BE2C (cell line): ENCODE results near the gene RHBDD2.
"Not testable (repeated sequence)": the region's sequence is repeated elsewhere in the genome, so short reads cannot be mapped to it uniquely, and the experiment has no call there.

Source experiments
- DNase-seq: peaks from one replicate; pipeline ENCODE4 v3.0.0-alpha.2; 2020
- H3K27me3 ChIP-seq: fragments of 250-450 bp; sonication (Bioruptor Pico); 2 replicates; pipeline ENCODE4 v1.5.1; 2020; ENCODE audit warnings: mild to moderate bottlenecking
- H3K36me3 ChIP-seq: fragments of 250-450 bp; sonication (Bioruptor Pico); 2 replicates; pipeline ENCODE4 v1.5.1; 2020; ENCODE audit warnings: mild to moderate bottlenecking
- H3K4me1 ChIP-seq: fragments of 250-450 bp; sonication (Bioruptor Pico); 2 replicates; pipeline ENCODE4 v1.5.1; 2020
- H3K4me3 ChIP-seq: 2 replicates; pipeline ENCODE4 v1.5.1; 2011; ENCODE audit warnings: low read depth, low read length
- H3K9me3 ChIP-seq: fragments of 250-450 bp; sonication (Bioruptor Pico); 2 replicates; pipeline ENCODE4 v1.5.1; 2020
- CTCF ChIP-seq: IDR thresholded peaks from 2 replicates; pipeline ENCODE4 v1.5.1; 2012; ENCODE audit warnings: mild to moderate bottlenecking, low read depth, low read length

RHBDD2 gene

GRCh38 chr7:75872073-75872782, 6.6 kb upstream of the RHBDD2 start:
- H3K9me3 ChIP-seq: no peaks in the 10 kb centered on the region
- no peak for DNase-seq
- no peaks in the 10 kb centered on the region for H3K4me1 ChIP-seq
- no peaks in the 10 kb centered on the region for H3K27me3 ChIP-seq
- no peak for TF ChIP-seq CTCF
- H3K36me3 ChIP-seq: no peaks in the 10 kb centered on the region
- no peak overlapping the region for H3K4me3 ChIP-seq

- not testable (repeated sequence) for H3K9me3 ChIP-seq, H3K4me3 ChIP-seq, H3K36me3 ChIP-seq, H3K4me1 ChIP-seq, H3K27me3 ChIP-seq, DNase-seq
Measured at GRCh38 chr7:75874180-75874579, 4.7 kb upstream of the RHBDD2 start.

- Histone ChIP-seq H3K9me3 (no peaks in the 10 kb centered on the region; the same call in 1 of the 2 replicates), H3K27me3 (no peaks in the 10 kb centered on the region; the same call in 1 of the 2 replicates), H3K4me3 (no peak overlapping the region), H3K36me3 (0 out of 2 replicates have a peak, but pooled peaks cover 3% of the 10 kb centered on the region), H3K4me1 (peaks cover 6% of the 10 kb centered on the region)
- DNase-seq: no peak
- no peak for TF ChIP-seq CTCF
Measured at GRCh38 chr7:75875113-75876080, 3.4 kb upstream of the RHBDD2 start.

GRCh38 chr7:75876126-75876881, 2.5 kb upstream of the RHBDD2 start:
- Histone ChIP-seq H3K4me1 (peaks cover 6% of the 10 kb centered on the region), H3K36me3 (0 out of 2 replicates have a peak, but pooled peaks cover 3% of the 10 kb centered on the region), H3K9me3 (no peaks in the 10 kb centered on the region; the same call in 1 of the 2 replicates), H3K27me3 (no peaks in the 10 kb centered on the region; the same call in 1 of the 2 replicates), H3K4me3 (no peak overlapping the region)
- TF ChIP-seq CTCF: no peak
- no peak for DNase-seq

GRCh38 chr7:75878312-75878768, 494 bp upstream of the RHBDD2 start:
- Histone ChIP-seq H3K36me3 (peaks cover 11% of the 10 kb centered on the region), H3K4me3 (peak overlapping the region; percentile 50), H3K9me3 (no peaks in the 10 kb centered on the region; the same call in 1 of the 2 replicates), H3K27me3 (no peaks in the 10 kb centered on the region; the same call in 1 of the 2 replicates), H3K4me1 (peaks cover 6% of the 10 kb centered on the region)
- TF ChIP-seq CTCF: no peak
- no peak for DNase-seq

GRCh38 chr7:75879771-75880184, 944 bp downstream of the RHBDD2 start:
- TF ChIP-seq CTCF: no peak
- peaks cover 6% of the 10 kb centered on the region for H3K4me1 ChIP-seq
- peaks cover 20% of the 10 kb centered on the region for H3K36me3 ChIP-seq
- no peaks in the 10 kb centered on the region; the same call in 1 of the 2 replicates for H3K9me3 ChIP-seq
- no peak for DNase-seq
- H3K27me3 ChIP-seq: no peaks in the 10 kb centered on the region; the same call in 1 of the 2 replicates
- H3K4me3 ChIP-seq: peak overlapping the region; percentile 81
